ENCODE data around the gene DHX29. TPM values are rescaled to one million over a fixed set of nuclear protein-coding genes. Genes with fewer than 3 reads are reported as not detected.
A peak's percentile ranks its signal among the peaks of the same experiment; 100 is the strongest.

Gene DHX29
- total and polyA plus RNA-seq, 2 donors, result 17.1 to 44.4 TPM

DNA sequence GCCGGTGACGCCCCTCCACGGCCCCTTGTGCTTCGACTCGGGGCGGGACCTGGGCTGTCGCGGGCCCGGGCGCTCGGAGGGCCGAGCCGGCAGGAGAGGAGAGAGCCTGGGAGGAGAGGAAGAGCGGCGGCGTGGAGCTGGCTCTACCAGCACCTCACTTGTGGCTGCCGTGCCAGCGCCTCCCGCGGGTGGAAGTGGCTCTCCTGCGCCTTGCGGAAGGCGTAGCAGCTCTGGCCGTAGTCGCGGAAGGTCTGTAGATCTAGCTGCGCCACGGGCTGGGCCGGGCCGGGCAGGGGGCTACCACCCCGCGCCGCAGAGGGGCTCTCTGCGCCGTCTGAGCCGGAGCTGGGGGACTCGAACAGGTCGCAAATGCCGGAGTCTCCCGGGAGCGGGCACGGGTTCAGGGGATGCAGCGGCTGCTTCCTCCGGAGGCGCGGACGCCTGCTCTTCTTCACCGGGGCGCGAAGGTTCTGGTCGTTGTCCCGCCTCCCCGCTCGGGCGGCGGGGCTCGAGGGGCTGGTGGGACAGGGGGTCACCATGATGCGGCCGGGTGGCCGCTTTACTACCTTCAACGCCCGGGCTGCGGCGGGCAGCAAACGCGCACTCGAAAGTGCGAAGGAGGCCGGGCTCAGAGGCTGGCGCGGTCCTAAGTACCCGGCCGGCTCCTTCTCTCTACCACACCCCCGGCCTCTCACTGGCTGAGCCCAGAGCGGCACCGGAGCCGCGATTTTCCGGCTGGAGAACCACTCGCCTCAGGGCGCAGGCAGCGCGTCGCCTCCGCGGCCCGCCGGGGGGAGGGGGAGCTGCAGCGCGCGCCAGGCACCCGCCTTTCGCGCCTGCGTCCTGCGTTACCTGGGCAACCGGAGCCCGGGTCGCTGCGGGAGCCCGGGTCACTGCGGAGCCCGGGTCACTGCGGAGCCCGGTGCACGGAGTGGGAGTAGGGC, 74.2 kb downstream of the DHX29 start, which contains the start of gene CCNO:
Gene CCNO (minus strand): TSS at position 624 of the 944 bp plus-strand sequence. CDS start 85 bp downstream, at position 539.
- H3K27ac ChIP-seq (ENCODE audit: low read depth), result peak within 1 kb of the TSS; percentile 48
- DNase-seq (ENCODE audit: extremely low spot score), result no peak
- H3K36me3 ChIP-seq (ENCODE audit: insufficient read depth), result no peaks in the 10 kb centered on the region
- H3K4me1 ChIP-seq (ENCODE audit: insufficient read depth), result no peaks in the 10 kb centered on the region
- H3K4me3 ChIP-seq (ENCODE audit: low read depth, low read length), result peak within 1 kb of the TSS; percentile 47
- under 1% methylated on average over 105 of the region's 106 CpGs for WGBS

- 1% methylated on average over 45 of the region's 45 CpGs for WGBS
- Histone ChIP-seq H3K36me3 (ENCODE audit: insufficient read depth) (no peaks in the 10 kb centered on the region), H3K27ac (ENCODE audit: low read depth) (no peak overlapping the region), H3K4me1 (ENCODE audit: insufficient read depth) (no peaks in the 10 kb centered on the region), H3K4me3 (ENCODE audit: low read depth, low read length) (peak overlapping the region; percentile 47)
- no peak for DNase-seq (ENCODE audit: extremely low spot score)
Measured at GRCh38 chr5:55232271-55232984, 75.1 kb downstream of the DHX29 start.

DNA sequence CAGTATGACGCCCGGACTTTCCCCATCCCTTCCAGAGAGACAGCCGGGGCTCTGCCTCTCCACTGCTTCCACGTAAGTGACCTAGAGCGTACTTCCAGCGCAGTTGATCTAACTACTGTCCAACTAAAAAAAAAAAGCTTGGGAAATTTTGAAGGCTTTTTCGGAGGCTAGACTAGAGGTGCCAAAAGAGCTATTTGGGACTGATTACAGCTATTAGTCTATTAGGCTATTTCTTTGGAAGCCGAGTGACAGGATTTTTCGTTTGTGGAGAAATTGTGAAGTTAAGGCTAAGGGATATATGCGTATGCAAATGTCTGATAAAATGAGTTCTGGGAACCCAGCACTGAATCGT, 75.6 kb downstream of the DHX29 start:
- Histone ChIP-seq H3K4me1 (ENCODE audit: insufficient read depth) (no peaks in the 10 kb centered on the region), H3K4me3 (ENCODE audit: low read depth, low read length) (peak overlapping the region; percentile 47)
- no peak for DNase-seq (ENCODE audit: extremely low spot score)

DNA sequence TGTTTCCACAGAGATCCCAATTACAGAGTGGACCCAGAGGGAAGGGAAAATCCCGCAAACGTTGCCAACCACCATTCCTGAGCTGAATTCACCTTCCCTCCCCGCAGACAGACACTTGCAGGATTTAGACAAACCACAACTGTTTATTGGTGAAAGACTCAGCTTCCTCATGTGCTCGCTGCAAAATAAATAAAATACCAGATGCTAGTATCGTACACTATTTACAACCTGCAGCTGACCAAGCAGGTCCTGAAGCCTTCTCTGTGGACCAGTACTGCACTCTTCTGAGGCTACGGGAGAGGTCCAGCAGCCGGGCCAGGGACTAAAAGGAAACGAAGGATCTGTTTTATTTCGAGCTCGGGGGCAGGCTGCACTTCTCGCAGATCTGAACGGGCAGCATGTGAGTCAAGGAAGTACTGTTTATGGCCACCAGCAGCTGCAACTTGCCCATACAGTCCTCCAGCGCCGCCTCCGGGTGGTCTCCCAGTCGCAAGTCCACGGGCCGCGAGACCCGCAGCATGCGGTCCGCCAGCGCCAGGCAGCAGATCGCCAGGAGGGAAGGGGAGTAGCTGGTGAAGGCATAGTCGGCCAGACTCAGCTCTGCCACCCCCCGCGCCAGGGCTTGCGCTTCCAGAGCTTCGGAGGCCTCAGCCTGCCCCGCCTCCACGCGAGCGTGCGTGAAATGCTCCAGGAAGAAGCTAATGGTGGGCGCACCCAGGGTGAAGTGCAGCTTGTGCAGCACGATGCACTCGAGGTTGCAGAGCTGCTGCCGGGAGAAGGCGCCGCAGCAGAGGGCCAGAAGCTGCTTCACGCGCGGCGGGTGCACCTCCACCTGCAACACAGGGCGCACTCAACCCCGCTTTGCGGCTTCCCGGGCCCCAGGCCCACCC, 76.2 kb downstream of the DHX29 start:
- H3K4me3 ChIP-seq (ENCODE audit: low read depth, low read length), result no peak overlapping the region
- H3K27ac ChIP-seq (ENCODE audit: low read depth), result no peak overlapping the region
- H3K4me1 ChIP-seq (ENCODE audit: insufficient read depth), result no peaks in the 10 kb centered on the region
- H3K36me3 ChIP-seq (ENCODE audit: insufficient read depth), result no peaks in the 10 kb centered on the region
- no peak for DNase-seq (ENCODE audit: extremely low spot score)
- WGBS, result 3% methylated on average over 48 of the region's 48 CpGs

More for the DNA sequence above, 75.6 kb downstream of the DHX29 start:
- Histone ChIP-seq H3K27ac (ENCODE audit: low read depth) (no peak overlapping the region), H3K36me3 (ENCODE audit: insufficient read depth) (no peaks in the 10 kb centered on the region)
- WGBS, result 4% methylated on average over 11 of the region's 11 CpGs

DNA sequence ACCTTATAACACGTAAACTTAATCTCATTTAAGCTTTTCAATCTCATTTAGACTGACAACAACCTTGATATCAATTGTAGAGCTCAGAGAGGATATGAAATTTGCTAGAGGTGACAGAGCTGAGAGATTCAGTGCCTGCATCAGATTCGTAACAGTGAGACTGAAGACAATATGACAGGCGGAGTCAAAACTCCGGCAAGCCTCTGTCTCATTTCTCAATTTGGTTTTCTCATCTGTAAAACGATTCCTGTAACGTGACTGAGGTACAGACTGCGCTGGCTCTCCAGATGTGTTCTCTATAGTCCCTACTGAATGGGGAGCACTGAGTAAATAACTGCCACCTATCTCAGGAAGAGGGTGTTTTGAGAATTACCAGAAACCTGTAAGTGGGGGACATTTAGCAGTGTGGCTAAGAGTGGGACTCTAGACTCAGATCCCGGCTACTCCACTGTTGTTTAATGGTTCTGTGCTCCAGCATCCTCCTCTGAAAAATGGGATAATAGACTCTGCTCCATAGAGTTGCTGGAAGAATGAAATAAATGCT, 77.3 kb downstream of the DHX29 start:
- Histone ChIP-seq H3K36me3 (ENCODE audit: insufficient read depth) (no peaks in the 10 kb centered on the region), H3K4me3 (ENCODE audit: low read depth, low read length) (no peak overlapping the region), H3K27ac (ENCODE audit: low read depth) (no peak overlapping the region), H3K4me1 (ENCODE audit: insufficient read depth) (no peaks in the 10 kb centered on the region)
- WGBS, result 33% methylated on average over 8 of the region's 8 CpGs
- DNase-seq (ENCODE audit: extremely low spot score), result no peak

DNA sequence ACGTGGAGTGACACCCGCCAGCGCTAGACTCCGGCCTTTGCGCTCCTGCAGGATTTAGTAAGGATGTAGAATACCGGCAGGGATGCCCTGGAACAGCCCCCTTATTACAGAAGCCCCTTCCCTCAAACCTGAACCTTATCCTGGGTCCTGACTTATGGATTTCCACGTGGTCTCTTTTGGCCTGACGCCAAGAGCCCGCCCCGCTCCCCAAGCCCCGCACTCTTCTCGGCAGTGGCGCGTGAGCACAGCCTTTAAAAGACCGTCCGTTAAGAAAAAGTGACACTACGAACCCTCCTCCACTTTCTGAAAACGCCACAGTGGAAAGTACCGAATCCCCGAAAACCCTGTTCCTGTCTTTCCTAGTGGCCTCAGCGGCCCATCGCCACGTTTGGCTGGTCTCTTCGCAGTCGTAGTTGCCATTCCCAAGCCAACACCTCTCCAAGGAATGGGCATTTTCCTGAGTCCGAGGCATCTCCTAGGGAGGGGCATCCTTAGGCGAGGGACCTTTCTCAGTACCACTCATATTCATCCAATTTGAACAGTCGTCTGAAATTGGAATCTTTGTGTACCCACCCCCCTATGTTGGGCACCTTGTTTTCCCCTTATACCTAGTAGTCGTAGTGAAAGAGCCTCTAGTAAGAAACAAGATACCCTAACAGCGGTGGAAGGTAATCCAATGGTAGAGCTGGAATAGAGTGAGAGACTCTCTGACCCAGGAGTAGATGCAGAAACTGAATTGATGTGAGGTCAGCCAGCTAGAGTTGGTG, 79.6 kb downstream of the DHX29 start:
- WGBS, result 9% methylated on average over 30 of the region's 30 CpGs
- H3K36me3 ChIP-seq (ENCODE audit: insufficient read depth), result no peaks in the 10 kb centered on the region
- peak overlapping the region; percentile 30 for H3K4me3 ChIP-seq (ENCODE audit: low read depth, low read length)
- H3K4me1 ChIP-seq (ENCODE audit: insufficient read depth), result no peaks in the 10 kb centered on the region
- H3K27ac ChIP-seq (ENCODE audit: low read depth), result no peak overlapping the region
- no peak for DNase-seq (ENCODE audit: extremely low spot score)

DNA sequence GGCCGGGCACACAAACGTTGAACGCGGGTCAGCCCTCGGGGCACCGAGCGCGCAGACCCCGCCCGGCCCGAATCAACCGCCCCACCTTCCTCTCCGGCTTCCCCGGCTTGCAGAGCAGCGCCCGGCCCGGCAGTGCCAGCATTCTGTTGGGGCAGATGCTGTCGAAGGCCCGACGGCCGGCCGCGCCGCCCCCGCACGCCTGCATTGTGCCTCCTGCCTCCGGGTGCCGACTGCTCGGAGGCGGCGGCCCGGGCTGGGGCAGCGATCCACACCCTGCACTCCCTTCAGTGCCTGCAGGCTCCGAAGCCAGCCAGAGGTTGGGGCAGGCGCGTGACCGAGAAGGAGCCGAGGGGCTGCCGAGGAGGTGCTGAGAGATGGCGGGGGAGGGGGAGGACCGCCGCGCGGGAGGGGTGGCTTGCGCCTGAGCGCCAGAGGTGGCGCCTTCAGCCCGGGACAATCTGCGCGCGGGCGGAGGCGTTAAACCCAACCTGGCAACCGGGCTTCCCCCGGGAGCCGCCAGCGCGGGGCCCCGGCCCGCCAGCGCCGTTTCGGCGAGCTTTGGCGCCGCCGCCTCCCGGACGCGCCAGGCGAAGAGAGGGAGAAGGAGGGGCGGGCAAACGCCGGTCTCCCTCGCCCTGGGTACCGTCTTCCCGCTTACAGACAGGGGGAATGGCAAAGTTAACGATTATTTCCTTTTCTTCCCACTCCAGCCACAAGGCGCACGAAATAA, 80.4 kb downstream of the DHX29 start, which contains the start of gene MCIDAS:
Gene MCIDAS (minus strand): TSS at position 382 of the 730 bp plus-strand sequence. CDS start 177 bp downstream, at position 205.
- Histone ChIP-seq H3K27ac (ENCODE audit: low read depth) (no peak within 1 kb of the TSS), H3K4me3 (ENCODE audit: low read depth, low read length) (peak within 1 kb of the TSS; percentile 30), H3K36me3 (ENCODE audit: insufficient read depth) (no peaks in the 10 kb centered on the region), H3K4me1 (ENCODE audit: insufficient read depth) (no peaks in the 10 kb centered on the region)
- 1% methylated on average over 80 of the region's 80 CpGs for whole genome bisulfite sequencing
- DNase-seq (ENCODE audit: extremely low spot score), result no peak

DNA sequence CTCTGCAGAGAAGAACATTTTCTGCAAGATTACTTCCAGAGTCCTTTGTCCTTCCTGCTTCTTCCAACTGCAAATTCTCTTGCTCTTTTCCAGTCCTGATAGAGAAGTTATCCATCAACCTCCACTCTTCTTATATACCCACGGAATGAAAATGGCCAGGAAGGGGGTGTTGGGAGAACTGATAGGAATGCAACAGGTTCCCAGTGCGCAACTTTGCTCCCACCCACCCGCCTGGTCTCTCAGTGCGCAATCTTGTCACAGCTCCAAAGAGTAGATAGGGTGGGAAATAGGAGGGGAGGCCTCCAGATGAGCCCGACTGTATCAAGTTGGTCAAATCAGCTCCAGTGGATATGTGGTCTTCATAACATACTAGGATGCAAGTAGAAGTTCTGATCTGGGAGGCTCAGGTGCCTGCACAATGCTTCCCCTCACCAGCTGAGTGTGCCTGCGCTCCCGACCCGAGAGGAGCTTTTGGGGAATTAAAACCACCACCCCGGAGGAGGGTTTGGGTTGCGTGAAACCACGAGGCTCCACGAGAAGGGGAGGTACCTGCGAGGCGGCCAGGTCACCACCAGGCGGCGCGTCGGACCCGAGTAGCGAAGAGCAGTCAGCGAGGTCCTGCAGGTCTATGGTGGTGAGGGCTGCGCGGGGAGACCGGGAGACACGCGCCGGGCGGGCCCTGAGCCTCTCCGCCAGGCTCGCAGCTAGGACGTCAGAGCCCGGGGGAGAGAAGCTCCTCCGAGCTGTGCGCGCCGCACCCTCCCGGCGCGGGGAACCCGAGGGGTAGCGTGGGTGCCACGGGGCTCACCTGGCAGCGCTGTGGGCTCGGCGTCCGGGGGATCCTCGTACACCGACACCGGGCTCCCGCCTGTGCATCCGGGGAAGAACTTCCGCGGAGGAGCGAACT, 81.2 kb downstream of the DHX29 start:
- Histone ChIP-seq H3K4me1 (ENCODE audit: insufficient read depth) (no peaks in the 10 kb centered on the region), H3K4me3 (ENCODE audit: low read depth, low read length) (peak overlapping the region; percentile 30), H3K27ac (ENCODE audit: low read depth) (no peak overlapping the region), H3K36me3 (ENCODE audit: insufficient read depth) (no peaks in the 10 kb centered on the region)
- no peak for DNase-seq (ENCODE audit: extremely low spot score)
- WGBS, result 4% methylated on average over 54 of the region's 54 CpGs

DNA sequence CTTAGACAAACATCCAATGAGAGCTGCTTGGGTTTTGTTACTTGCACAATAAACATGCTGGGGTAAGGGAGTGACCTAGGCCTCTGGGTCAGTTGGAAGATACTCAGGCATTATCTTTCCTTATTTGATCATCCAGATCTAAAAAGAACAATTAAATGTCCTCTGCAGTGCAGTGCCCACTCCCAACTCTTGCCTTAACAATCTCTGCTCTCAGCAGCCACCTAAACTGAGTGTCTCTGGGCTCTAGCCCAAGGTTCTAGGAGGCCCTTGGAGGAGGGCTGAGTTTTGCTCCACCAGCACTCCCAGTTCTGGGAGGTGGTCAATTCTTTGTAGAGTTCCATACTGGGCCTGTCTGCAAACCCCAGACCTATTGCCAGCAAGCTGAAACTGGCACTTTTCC, 82.1 kb downstream of the DHX29 start:
- Histone ChIP-seq H3K4me3 (ENCODE audit: low read depth, low read length) (no peak overlapping the region), H3K36me3 (ENCODE audit: insufficient read depth) (no peaks in the 10 kb centered on the region), H3K4me1 (ENCODE audit: insufficient read depth) (no peaks in the 10 kb centered on the region), H3K27ac (ENCODE audit: low read depth) (no peak overlapping the region)
- DNase-seq (ENCODE audit: extremely low spot score), result no peak

GRCh38 chr5:55223812-55224240, 83.7 kb downstream of the DHX29 start:
- Histone ChIP-seq H3K4me1 (ENCODE audit: insufficient read depth) (no peaks in the 10 kb centered on the region), H3K27ac (ENCODE audit: low read depth) (no peak overlapping the region), H3K4me3 (ENCODE audit: low read depth, low read length) (no peak overlapping the region), H3K36me3 (ENCODE audit: insufficient read depth) (no peaks in the 10 kb centered on the region)
- WGBS, result 62% methylated on average over 7 of the region's 7 CpGs
- no peak for DNase-seq (ENCODE audit: extremely low spot score)
